ENCODE data around the gene PHF19.
A peak's percentile ranks its signal among the peaks of the same experiment; 100 is the strongest.

DNA sequence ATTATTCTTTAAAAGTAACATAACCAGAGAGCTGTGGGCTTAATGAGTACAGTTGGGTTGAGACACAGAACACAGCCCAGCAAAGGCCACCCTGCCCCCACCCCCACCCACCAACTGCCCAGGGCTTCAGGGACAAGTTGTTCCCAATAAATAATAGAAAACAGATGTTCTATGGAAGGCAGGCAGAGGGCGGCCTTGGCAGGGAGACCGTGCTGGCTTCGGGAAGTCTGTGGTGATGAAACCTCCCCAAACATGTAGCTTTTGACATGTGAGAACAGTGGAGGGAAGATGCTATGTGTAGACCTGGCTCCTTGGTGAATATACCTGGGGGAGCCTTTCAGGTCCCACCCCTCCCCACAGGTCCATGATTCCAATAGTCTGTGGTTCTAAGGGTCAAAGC, 39.6 kb upstream of the PHF19 start:
- TF ChIP-seq POLR2AphosphoS5 (IDR thresholded peaks at IDR 0.05) (peak; percentile 88), POLR2A (IDR thresholded peaks at IDR 0.05) (no peak)
- TF ChIP-seq, protein P1, sequence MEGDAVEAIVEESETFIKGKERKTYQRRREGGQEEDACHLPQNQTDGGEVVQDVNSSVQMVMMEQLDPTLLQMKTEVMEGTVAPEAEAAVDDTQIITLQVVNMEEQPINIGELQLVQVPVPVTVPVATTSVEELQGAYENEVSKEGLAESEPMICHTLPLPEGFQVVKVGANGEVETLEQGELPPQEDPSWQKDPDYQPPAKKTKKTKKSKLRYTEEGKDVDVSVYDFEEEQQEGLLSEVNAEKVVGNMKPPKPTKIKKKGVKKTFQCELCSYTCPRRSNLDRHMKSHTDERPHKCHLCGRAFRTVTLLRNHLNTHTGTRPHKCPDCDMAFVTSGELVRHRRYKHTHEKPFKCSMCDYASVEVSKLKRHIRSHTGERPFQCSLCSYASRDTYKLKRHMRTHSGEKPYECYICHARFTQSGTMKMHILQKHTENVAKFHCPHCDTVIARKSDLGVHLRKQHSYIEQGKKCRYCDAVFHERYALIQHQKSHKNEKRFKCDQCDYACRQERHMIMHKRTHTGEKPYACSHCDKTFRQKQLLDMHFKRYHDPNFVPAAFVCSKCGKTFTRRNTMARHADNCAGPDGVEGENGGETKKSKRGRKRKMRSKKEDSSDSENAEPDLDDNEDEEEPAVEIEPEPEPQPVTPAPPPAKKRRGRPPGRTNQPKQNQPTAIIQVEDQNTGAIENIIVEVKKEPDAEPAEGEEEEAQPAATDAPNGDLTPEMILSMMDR (IDR thresholded peaks at IDR 0.05): peak in 3 of 4 experiments; percentile 31 to 56 (median 33)
